Pancreas (tissue), 10 donors: ENCODE results near the gene INPP4B. TPM values are rescaled to one million over a fixed set of nuclear protein-coding genes. Genes with fewer than 3 reads are reported as not detected.

Experiments used
- ATAC-seq, 4 donors: fragments of 200-7000 bp; cut with Tn5 transposase; one replicate each; pipeline versions ENCODE4 v1.8.0 to v1.9.1; 2020; ENCODE audit warnings: mild to moderate bottlenecking in 4 of 4, moderate library complexity in 4 of 4
- DNase-seq, 6 donors: peaks; one replicate each; pipeline ENCODE4 v3.0.0-alpha.2; 2020
- FAIRE-seq: peaks from 2 replicates; lab custom pipeline; 2012; peaks lifted over from hg19 to GRCh38; lab: Jason Lieb, UNC
- H3K27ac ChIP-seq, 4 donors: fragments of 200-600 bp; sonication (generic); 1 replicate in 3 of 4; 2 replicates in 1 of 4; pipeline versions ENCODE4 v1.5.0 to v1.8.0; 2020
- H3K27me3 ChIP-seq, 4 donors: fragments of 200-600 bp; one replicate each; pipeline ENCODE4 v1.8.0; 2021
- H3K36me3 ChIP-seq, 3 donors: fragments of 200-600 bp; sonication (generic) in 1 of 3; one replicate each; pipeline versions ENCODE4 v1.5.0 to v1.8.0; 2020 to 2021
- H3K4me1 ChIP-seq, 3 donors: fragments of 200-600 bp; one replicate each; pipeline ENCODE4 v1.8.0; 2021
- H3K4me3 ChIP-seq, 4 donors: fragments of 200-600 bp; sonication (generic) in 2 of 4; one replicate each; pipeline versions ENCODE4 v1.5.0 to v1.8.0; 2020 to 2021
- H3K9me3 ChIP-seq, 4 donors: fragments of 200-600 bp; one replicate each; pipeline ENCODE4 v1.8.0; 2021
- CTCF ChIP-seq, 4 donors: fragments of 200-600 bp; sonication (generic) in 3 of 4; IDR thresholded peaks; one replicate each; pipeline versions ENCODE4 v1.5.0 to v1.8.0; 2021; ENCODE audit warnings: antibody characterized with exemption in 4 of 4
- WGBS, 2 donors: extraction: QIAGEN DNeasy Blood & Tissue Kit; methylation state at CpG; one replicate each; pipeline ENCODE4 v1.1.7; 2013; 5-methylcytosine and 5-hydroxymethylcytosine counted together
- intact Hi-C, 3 donors: fragments of 100-400 bp; cut with DNase I; formaldehyde crosslinking; loops; one replicate each; pipeline versions ENCODE4 v1.11.1 to v1.14.2; 2022
- polyA plus RNA-seq, 2 donors: library from polyadenylated mRNA; stranded (reverse); fragments of 200-250 nt; gene quantifications; one replicate each; pipeline ENCODE4 v1.2.3, GENCODE V29; 2013
- total RNA-seq, 6 donors: library from RNA; stranded (reverse); fragmentation: NEBNext Ultra II Directional in 4 of 6; extraction: Animal tissue kit (Norgen Biotek cat#: 25700) in 4 of 6; gene quantifications; one replicate each; pipeline versions ENCODE4 v1.2.1 to v1.2.4, GENCODE V29; 2021 to 2023
- donor health status: healthy with polysubstance abuse.
- donor health status: DM: no; HTN: no; CAD: no; lungs with moderate emphysema.
- donor health status: DM: no; HTN: no; CAD: no.
- donor health status: control.
- donor health status: control.
- donor health status: Bipolar disorder and iron deficiency.
- donor health status: DM: yes; HTN: yes; CAD: no.
- donor health status: DM: no; HTN: no; CAD: no.
- donor health status: DM: no; HTN: no; CAD: no.
- donor health status: DM: yes; HTN: yes; CAD: no.

The INPP4B gene
- total and polyA plus RNA-seq, 8 donors, result 1.2 to 12.9 (median 5.5) TPM

GRCh38 chr4:142158980-142159379 is 687.1 kb downstream of the INPP4B start:
- Histone ChIP-seq H3K9me3 (no peaks in the 10 kb centered on the region), H3K36me3 (no peaks in the 10 kb centered on the region), H3K4me1 (peaks cover 0 to 3% (median 0%) of the 10 kb centered on the region in 3 donors), H3K27me3 (no peaks in the 10 kb centered on the region), H3K4me3 (no peak overlapping the region), H3K27ac (no peak overlapping the region)
- WGBS, 2 donors, result 79 to 83% methylated on average over 2 of the region's 2 CpGs
- ATAC-seq (no peak), FAIRE-seq (peak; percentile 75), DNase-seq (no peak)
- intact Hi-C loops, result no loop called here
- no peak for TF ChIP-seq CTCF (IDR thresholded peaks at IDR 0.05)

GRCh38 chr4:142156256-142156655 is 689.8 kb downstream of the INPP4B start:
- no peak for FAIRE-seq
- Histone ChIP-seq H3K4me3 (no peak overlapping the region), H3K4me1 (peaks cover 0 to 3% (median 0%) of the 10 kb centered on the region in 3 donors), H3K27me3 (no peaks in the 10 kb centered on the region), H3K36me3 (no peaks in the 10 kb centered on the region), H3K9me3 (no peaks in the 10 kb centered on the region), H3K27ac (no peak overlapping the region)
- no peak for DNase-seq
- intact Hi-C loops, result no loop called here
- ATAC-seq, result no peak
- TF ChIP-seq CTCF (IDR thresholded peaks at IDR 0.05), result no peak

- DNase-seq, result no peak
- no peak for ATAC-seq
- Histone ChIP-seq H3K36me3 (no peaks in the 10 kb centered on the region), H3K27me3 (no peaks in the 10 kb centered on the region), H3K27ac (no peak overlapping the region), H3K9me3 (no peaks in the 10 kb centered on the region), H3K4me1 (peaks cover 0 to 3% (median 0%) of the 10 kb centered on the region in 3 donors), H3K4me3 (no peak overlapping the region)
- WGBS, 2 donors, result 72 to 73% methylated on average over 2 of the region's 2 CpGs
- FAIRE-seq, result no peak
- TF ChIP-seq CTCF (IDR thresholded peaks at IDR 0.05), result no peak
- intact Hi-C loops, result no loop called here
Measured at GRCh38 chr4:142155347-142155746, 690.8 kb downstream of the INPP4B start.

GRCh38 chr4:142150483-142150882 is 695.6 kb downstream of the INPP4B start:
- no peak for DNase-seq
- WGBS, 2 donors, result 95 to 97% methylated on average over 3 of the region's 3 CpGs
- no peak for ATAC-seq
- TF ChIP-seq CTCF (IDR thresholded peaks at IDR 0.05), result no peak
- Histone ChIP-seq H3K4me3 (no peak overlapping the region), H3K27ac (no peak overlapping the region), H3K4me1 (peaks cover 0 to 3% (median 0%) of the 10 kb centered on the region in 3 donors), H3K36me3 (no peaks in the 10 kb centered on the region), H3K9me3 (no peaks in the 10 kb centered on the region), H3K27me3 (no peaks in the 10 kb centered on the region)
- no peak for FAIRE-seq
- intact Hi-C loops, result no loop called here

- intact Hi-C loops, result no loop called here
- no peak for ATAC-seq
- no peak overlapping the region for H3K27ac ChIP-seq
- TF ChIP-seq CTCF (IDR thresholded peaks at IDR 0.05), result no peak
- no peaks in the 10 kb centered on the region for H3K27me3 ChIP-seq
- DNase-seq, result no peak
- peak; percentile 5 for FAIRE-seq
- H3K4me1 ChIP-seq, result no peaks in the 10 kb centered on the region
- WGBS, 2 donors, result 51 to 70% methylated on average over 1 of the region's 1 CpG
- no peak overlapping the region for H3K4me3 ChIP-seq
- H3K9me3 ChIP-seq, result no peaks in the 10 kb centered on the region
- H3K36me3 ChIP-seq, result no peaks in the 10 kb centered on the region
Measured at GRCh38 chr4:142144813-142145212, 701.3 kb downstream of the INPP4B start.
